GM12892 (cell line): ENCODE results near the gene ZNF799.

Source experiments
- POLR2AphosphoS5 ChIP-seq: IDR thresholded peaks from 2 replicates; pipeline ENCODE4 v1.6.1; 2011; ENCODE audit warnings: low read depth, low read length, control low read depth
- TAF1 ChIP-seq: IDR thresholded peaks from 2 replicates; pipeline ENCODE4 v1.6.1; 2011; ENCODE audit warnings: low read depth, mild to moderate bottlenecking, control low read depth, low read length, borderline replicate concordance

DNA sequence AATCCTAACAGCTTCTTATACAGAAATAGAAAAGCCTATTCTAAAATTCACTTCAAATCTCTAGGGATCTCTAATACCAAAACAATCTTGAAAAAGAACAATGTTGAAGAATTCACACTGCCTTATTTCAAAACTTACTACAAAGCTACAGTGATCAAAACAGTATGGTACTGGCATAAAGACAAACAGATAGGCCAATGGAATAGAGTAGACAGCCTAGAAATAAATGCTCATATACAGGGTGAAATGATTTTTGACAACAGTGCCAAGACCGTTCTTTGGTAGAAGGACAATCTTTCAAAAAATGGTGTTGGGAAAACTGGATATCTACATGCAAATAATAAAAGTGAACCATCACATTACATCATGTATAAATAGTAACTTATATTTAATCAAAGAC, 55.9 kb downstream of the ZNF799 start:
- no peak for TF ChIP-seq POLR2AphosphoS5
- no peak for TF ChIP-seq TAF1
